Mucosa of descending colon (tissue), 3 donors: Measurements from ENCODE around the gene FOXP1. TPM values are rescaled to one million over a fixed set of nuclear protein-coding genes. Genes with fewer than 3 reads are reported as not detected.

Experiments used
- ATAC-seq: fragments of 200-7000 bp; cut with Tn5 transposase; one replicate; pipeline ENCODE4 v1.9.1; 2020; ENCODE audit warnings: mild to moderate bottlenecking, moderate library complexity
- DNase-seq, 3 donors: peaks; one replicate each; pipeline ENCODE4 v3.0.0-alpha.2; 2020
- H3K36me3 ChIP-seq: fragments of 200-600 bp; one replicate; pipeline ENCODE4 v1.8.0; 2021; ENCODE audit warnings: low read depth, mild to moderate bottlenecking
- H3K4me1 ChIP-seq: fragments of 200-600 bp; one replicate; pipeline ENCODE4 v1.8.0; 2021; ENCODE audit warnings: low read depth, mild to moderate bottlenecking
- H3K4me3 ChIP-seq: fragments of 200-600 bp; one replicate; pipeline ENCODE4 v1.8.0; 2021; ENCODE audit warnings: mild to moderate bottlenecking
- H3K9me3 ChIP-seq: fragments of 200-600 bp; one replicate; pipeline ENCODE4 v1.8.0; 2021; ENCODE audit warnings: mild to moderate bottlenecking
- intact Hi-C, 2 donors: fragments of 100-400 bp; cut with DNase I in 1 of 2; cut with micrococcal nuclease in 1 of 2; formaldehyde crosslinking; loops; one replicate each; pipeline versions ENCODE4 v1.11.0 to v1.11.1; 2022; cut with DNase I, micrococcal nuclease
- total RNA-seq, 3 donors: library from RNA; stranded (reverse); fragmentation: NEBNext Ultra II Directional in 2 of 3; extraction: Animal tissue kit (Norgen Biotek cat#: 25700) in 2 of 3; gene quantifications; one replicate each; pipeline versions ENCODE4 v1.2.1 to v1.2.4, GENCODE V29; 2021 to 2023
- TF ChIP-seq, protein P1 (sequence below): fragments of 200-600 bp; IDR thresholded peaks from one replicate; pipeline ENCODE4 v1.8.0; 2022; ENCODE audit warnings: antibody characterized with exemption, mild to moderate bottlenecking
- donor health status: DM: no; HTN: no; CAD: no; lungs with moderate emphysema.
- donor health status: DM: no; HTN: no; CAD: no.
- donor health status: DM: no; HTN: yes; CAD: no.

Gene FOXP1
- total RNA-seq, 3 donors from 2014 or later: 133 to 217 (median 214) TPM

GRCh38 chr3:70974747-70975146 lies 608.8 kb downstream of the FOXP1 start:
- peaks cover 19% of the 10 kb centered on the region for H3K36me3 ChIP-seq
- ATAC-seq: no peak
- TF ChIP-seq, protein P1, sequence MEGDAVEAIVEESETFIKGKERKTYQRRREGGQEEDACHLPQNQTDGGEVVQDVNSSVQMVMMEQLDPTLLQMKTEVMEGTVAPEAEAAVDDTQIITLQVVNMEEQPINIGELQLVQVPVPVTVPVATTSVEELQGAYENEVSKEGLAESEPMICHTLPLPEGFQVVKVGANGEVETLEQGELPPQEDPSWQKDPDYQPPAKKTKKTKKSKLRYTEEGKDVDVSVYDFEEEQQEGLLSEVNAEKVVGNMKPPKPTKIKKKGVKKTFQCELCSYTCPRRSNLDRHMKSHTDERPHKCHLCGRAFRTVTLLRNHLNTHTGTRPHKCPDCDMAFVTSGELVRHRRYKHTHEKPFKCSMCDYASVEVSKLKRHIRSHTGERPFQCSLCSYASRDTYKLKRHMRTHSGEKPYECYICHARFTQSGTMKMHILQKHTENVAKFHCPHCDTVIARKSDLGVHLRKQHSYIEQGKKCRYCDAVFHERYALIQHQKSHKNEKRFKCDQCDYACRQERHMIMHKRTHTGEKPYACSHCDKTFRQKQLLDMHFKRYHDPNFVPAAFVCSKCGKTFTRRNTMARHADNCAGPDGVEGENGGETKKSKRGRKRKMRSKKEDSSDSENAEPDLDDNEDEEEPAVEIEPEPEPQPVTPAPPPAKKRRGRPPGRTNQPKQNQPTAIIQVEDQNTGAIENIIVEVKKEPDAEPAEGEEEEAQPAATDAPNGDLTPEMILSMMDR: no peak
- no peaks in the 10 kb centered on the region for H3K4me1 ChIP-seq
- no peaks in the 10 kb centered on the region for H3K9me3 ChIP-seq
- no peak for DNase-seq
- no peak overlapping the region for H3K4me3 ChIP-seq
- intact Hi-C loops: no loop called here

DNA sequence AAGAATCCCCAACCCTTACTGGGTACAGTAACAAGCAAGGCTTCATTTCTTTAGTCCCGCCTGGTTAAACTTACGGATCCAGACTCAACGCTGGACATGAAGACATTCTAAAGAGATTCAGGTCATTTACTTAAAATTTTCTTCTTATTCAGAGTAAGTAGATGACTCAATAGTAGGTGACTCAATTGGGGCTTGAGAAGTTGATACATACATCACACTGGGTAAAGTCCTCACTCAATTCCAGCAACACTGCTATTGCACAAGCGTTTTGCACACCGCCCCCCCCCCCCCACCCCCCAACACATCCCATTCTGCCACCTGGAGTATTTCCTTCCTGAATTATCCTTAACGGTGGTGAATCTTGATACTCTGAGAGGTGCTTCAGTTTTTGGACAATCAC lies 610.0 kb downstream of the FOXP1 start:
- DNase-seq (no peak), ATAC-seq (no peak)
- H3K36me3 ChIP-seq: peaks cover 19% of the 10 kb centered on the region
- no peak overlapping the region for H3K4me3 ChIP-seq
- TF ChIP-seq, protein P1: no peak
- no peaks in the 10 kb centered on the region for H3K9me3 ChIP-seq
- no peaks in the 10 kb centered on the region for H3K4me1 ChIP-seq
- intact Hi-C loops: no loop called here

GRCh38 chr3:70972855-70973254 lies 610.7 kb downstream of the FOXP1 start:
- intact Hi-C loops: no loop called here
- Histone ChIP-seq H3K4me1 (no peaks in the 10 kb centered on the region), H3K36me3 (peaks cover 17% of the 10 kb centered on the region), H3K4me3 (no peak overlapping the region), H3K9me3 (no peaks in the 10 kb centered on the region)
- TF ChIP-seq, protein P1: no peak
- DNase-seq (no peak), ATAC-seq (no peak)

GRCh38 chr3:70970952-70971351 lies 612.6 kb downstream of the FOXP1 start:
- H3K9me3 ChIP-seq: no peaks in the 10 kb centered on the region
- H3K4me1 ChIP-seq: no peaks in the 10 kb centered on the region
- H3K36me3 ChIP-seq: no peaks in the 10 kb centered on the region
- TF ChIP-seq, protein P1: no peak
- ATAC-seq (no peak), DNase-seq (no peak)
- intact Hi-C loops: no loop called here
- H3K4me3 ChIP-seq: no peak overlapping the region

GRCh38 chr3:70970171-70970570 lies 613.4 kb downstream of the FOXP1 start:
- peaks cover 4% of the 10 kb centered on the region for H3K36me3 ChIP-seq
- TF ChIP-seq, protein P1: no peak

More at GRCh38 chr3:70970171-70970570, 613.4 kb downstream of the FOXP1 start:
- no peaks in the 10 kb centered on the region for H3K4me1 ChIP-seq
- ATAC-seq: no peak
- no peaks in the 10 kb centered on the region for H3K9me3 ChIP-seq
- intact Hi-C loops: no loop called here
- H3K4me3 ChIP-seq: no peak overlapping the region
- no peak for DNase-seq
